Neural progenitor cell (in vitro differentiated cells): ENCODE results near the gene PRELID2. TPM values are rescaled to one million over a fixed set of nuclear protein-coding genes. Genes with fewer than 3 reads are reported as not detected.

Source experiments
- DNase-seq: peaks from one replicate; pipeline ENCODE4 v3.0.0-alpha.2; 2016; ENCODE audit warnings: low spot score
- H2AFZ ChIP-seq: fragments of 200-600 bp; sonication (generic); replicated peaks from 2 replicates; pipeline ENCODE4 v1.6.1; 2016; ENCODE audit warnings: antibody characterized with exemption
- H3F3A ChIP-seq: fragments of 200-600 bp; sonication (generic); 2 replicates; pipeline ENCODE4 v1.6.1; 2016; ENCODE audit warnings: antibody characterized with exemption, low read depth
- H3K27ac ChIP-seq: fragments of 200-600 bp; sonication (generic); 2 replicates; pipeline ENCODE4 v1.5.1; 2016; ENCODE audit warnings: mild to moderate bottlenecking
- H3K27me3 ChIP-seq: fragments of 200-600 bp; sonication (generic); 2 replicates; pipeline ENCODE4 v1.6.1; 2016; ENCODE audit warnings: mild to moderate bottlenecking, moderate library complexity
- H3K36me3 ChIP-seq: fragments of 200-600 bp; sonication (generic); 2 replicates; pipeline ENCODE4 v1.5.1; 2016
- H3K4me1 ChIP-seq: fragments of 200-600 bp; sonication (generic); 2 replicates; pipeline ENCODE4 v1.6.1; 2016; ENCODE audit warnings: mixed run types
- H3K4me2 ChIP-seq: fragments of 200-600 bp; sonication (generic); 2 replicates; pipeline ENCODE4 v1.6.1; 2016
- H3K4me3 ChIP-seq: fragments of 200-600 bp; sonication (generic); 2 replicates; pipeline ENCODE4 v1.5.1; 2016
- H3K79me2 ChIP-seq: fragments of 200-600 bp; sonication (generic); 2 replicates; pipeline ENCODE4 v1.6.1; 2016; ENCODE audit warnings: low read depth
- H3K9ac ChIP-seq: fragments of 200-600 bp; sonication (generic); 2 replicates; pipeline ENCODE4 v1.6.1; 2016
- H3K9me3 ChIP-seq: fragments of 200-600 bp; sonication (generic); 2 replicates; pipeline ENCODE4 v1.5.1; 2016; ENCODE audit warnings: low read depth
- H4K20me1 ChIP-seq: fragments of 200-600 bp; sonication (generic); 2 replicates; pipeline ENCODE4 v1.6.1; 2016; ENCODE audit warnings: low read depth
- H3K27ac Mint-ChIP-seq: 3 replicates; pipeline ENCODE4 v1.8.0; 2021; ENCODE audit warnings: mixed read lengths
- H3K27me3 Mint-ChIP-seq: 2 replicates; pipeline ENCODE4 v1.8.0; 2022; ENCODE audit warnings: low read depth, mild to moderate bottlenecking, inconsistent platforms, moderate library complexity, mixed read lengths; ENCODE audit not compliant: insufficient read depth
- H3K36me3 Mint-ChIP-seq: 3 replicates; pipeline ENCODE4 v1.8.0; 2021; ENCODE audit warnings: mixed read lengths
- H3K4me1 Mint-ChIP-seq: 3 replicates; pipeline ENCODE4 v1.8.0; 2021; ENCODE audit warnings: mixed read lengths
- H3K4me3 Mint-ChIP-seq: 3 replicates; pipeline ENCODE4 v1.8.0; 2021; ENCODE audit warnings: mild to moderate bottlenecking, moderate library complexity, mixed read lengths
- H3K9me3 Mint-ChIP-seq: 3 replicates; pipeline ENCODE4 v1.8.0; 2020; ENCODE audit warnings: mixed read lengths
- EZH2 ChIP-seq: fragments of 200-600 bp; sonication (generic); IDR thresholded peaks from 2 replicates; pipeline ENCODE4 v1.6.1; 2017; ENCODE audit warnings: antibody characterized with exemption, mild to moderate bottlenecking, moderate library complexity
- EZH2phosphoT487 ChIP-seq: fragments of 200-600 bp; sonication (generic); IDR thresholded peaks from 2 replicates; pipeline ENCODE4 v1.6.1; 2017; ENCODE audit warnings: antibody characterized with exemption
- total RNA-seq: library from RNA; depleted of rRNA; stranded (reverse); fragments of >200 nt; gene quantifications from 2 replicates; pipeline ENCODE4 v1.2.3, GENCODE V29; 2015; ENCODE audit warnings: low replicate concordance
- TF ChIP-seq, protein P1 (sequence below): fragments of 200-600 bp; sonication (generic); IDR thresholded peaks from 2 replicates; pipeline ENCODE4 v1.5.1; 2017; ENCODE audit warnings: antibody characterized with exemption, mild to moderate bottlenecking

PRELID2 gene
- total RNA-seq, 1 donor from 2014 or later = 30.3 TPM

GRCh38 chr5:145826895-145827674 is 8.1 kb downstream of the PRELID2 start:
- DNase-seq = no peak
- no peaks in the 10 kb centered on the region for H3K9me3 Mint-ChIP-seq
- no peaks in the 10 kb centered on the region for H3K9me3 ChIP-seq
- no peaks in the 10 kb centered on the region for H3K79me2 ChIP-seq
- no peaks in the 10 kb centered on the region for H3K36me3 Mint-ChIP-seq
- H3K4me3 Mint-ChIP-seq = no peak overlapping the region
- H3K27me3 ChIP-seq = no peaks in the 10 kb centered on the region
- TF ChIP-seq EZH2phosphoT487 = no peak
- TF ChIP-seq, protein P1, sequence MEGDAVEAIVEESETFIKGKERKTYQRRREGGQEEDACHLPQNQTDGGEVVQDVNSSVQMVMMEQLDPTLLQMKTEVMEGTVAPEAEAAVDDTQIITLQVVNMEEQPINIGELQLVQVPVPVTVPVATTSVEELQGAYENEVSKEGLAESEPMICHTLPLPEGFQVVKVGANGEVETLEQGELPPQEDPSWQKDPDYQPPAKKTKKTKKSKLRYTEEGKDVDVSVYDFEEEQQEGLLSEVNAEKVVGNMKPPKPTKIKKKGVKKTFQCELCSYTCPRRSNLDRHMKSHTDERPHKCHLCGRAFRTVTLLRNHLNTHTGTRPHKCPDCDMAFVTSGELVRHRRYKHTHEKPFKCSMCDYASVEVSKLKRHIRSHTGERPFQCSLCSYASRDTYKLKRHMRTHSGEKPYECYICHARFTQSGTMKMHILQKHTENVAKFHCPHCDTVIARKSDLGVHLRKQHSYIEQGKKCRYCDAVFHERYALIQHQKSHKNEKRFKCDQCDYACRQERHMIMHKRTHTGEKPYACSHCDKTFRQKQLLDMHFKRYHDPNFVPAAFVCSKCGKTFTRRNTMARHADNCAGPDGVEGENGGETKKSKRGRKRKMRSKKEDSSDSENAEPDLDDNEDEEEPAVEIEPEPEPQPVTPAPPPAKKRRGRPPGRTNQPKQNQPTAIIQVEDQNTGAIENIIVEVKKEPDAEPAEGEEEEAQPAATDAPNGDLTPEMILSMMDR = no peak
- TF ChIP-seq EZH2 = no peak
- no peaks in the 10 kb centered on the region for H3F3A ChIP-seq
- H3K36me3 ChIP-seq = no peaks in the 10 kb centered on the region
- no peak overlapping the region for H3K4me2 ChIP-seq
- no peak overlapping the region for H3K4me3 ChIP-seq
- H3K27ac Mint-ChIP-seq = no peak overlapping the region
- no peak overlapping the region for H3K9ac ChIP-seq
- peaks cover 5% of the 10 kb centered on the region for H3K4me1 Mint-ChIP-seq
- no peak overlapping the region for H2AFZ ChIP-seq
- no peak overlapping the region for H3K27ac ChIP-seq
- no peaks in the 10 kb centered on the region for H3K4me1 ChIP-seq
- no peaks in the 10 kb centered on the region for H3K27me3 Mint-ChIP-seq
- H4K20me1 ChIP-seq = no peaks in the 10 kb centered on the region

DNA sequence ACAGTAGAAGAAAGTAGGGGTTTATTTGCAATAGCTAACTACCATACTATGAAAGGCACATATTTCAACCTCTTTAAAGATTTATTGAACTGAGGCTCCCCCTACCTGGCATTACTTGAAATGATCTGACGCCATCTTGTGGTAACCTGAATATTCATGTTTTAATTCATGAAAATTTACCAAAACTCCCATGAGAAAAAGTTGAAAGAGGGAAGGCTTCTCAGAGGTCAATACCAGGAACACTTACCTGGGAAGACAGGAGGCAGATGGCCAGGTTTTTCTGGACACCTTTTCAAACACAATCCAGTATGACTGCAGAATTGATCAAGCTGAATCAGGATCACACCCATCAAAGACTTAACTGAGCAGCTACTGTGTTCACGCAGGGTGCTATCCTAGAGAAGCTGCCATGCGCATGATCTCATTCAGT is 9.4 kb downstream of the PRELID2 start:
- no peak overlapping the region for H3K9ac ChIP-seq
- Mint-ChIP-seq H3K4me1 (peaks cover 5% of the 10 kb centered on the region), H3K27ac (no peak overlapping the region), H3K27me3 (no peaks in the 10 kb centered on the region), H3K36me3 (no peaks in the 10 kb centered on the region), H3K4me3 (no peak overlapping the region), H3K9me3 (no peaks in the 10 kb centered on the region)
- TF ChIP-seq EZH2phosphoT487 (no peak), EZH2 (no peak)
- TF ChIP-seq, protein P1 = peak; percentile 78
- H3K9me3 ChIP-seq = no peaks in the 10 kb centered on the region
- no peaks in the 10 kb centered on the region for H3K4me1 ChIP-seq
- H4K20me1 ChIP-seq = no peaks in the 10 kb centered on the region
- no peak overlapping the region for H2AFZ ChIP-seq
- no peaks in the 10 kb centered on the region for H3K27me3 ChIP-seq
- H3K36me3 ChIP-seq = no peaks in the 10 kb centered on the region
- DNase-seq = peak; percentile 59
- no peak overlapping the region for H3K4me3 ChIP-seq
- H3K4me2 ChIP-seq = no peak overlapping the region
- H3F3A ChIP-seq = no peaks in the 10 kb centered on the region
- no peak overlapping the region for H3K27ac ChIP-seq
- no peaks in the 10 kb centered on the region for H3K79me2 ChIP-seq

GRCh38 chr5:145824040-145824439 is 11.1 kb downstream of the PRELID2 start:
- Histone ChIP-seq H3K79me2 (no peaks in the 10 kb centered on the region), H3K9me3 (no peaks in the 10 kb centered on the region), H4K20me1 (no peaks in the 10 kb centered on the region), H3F3A (no peaks in the 10 kb centered on the region), H3K27ac (no peak overlapping the region), H3K27me3 (no peaks in the 10 kb centered on the region), H3K4me1 (no peaks in the 10 kb centered on the region), H3K9ac (no peak overlapping the region), H3K36me3 (no peaks in the 10 kb centered on the region), H3K4me2 (no peak overlapping the region), H2AFZ (no peak overlapping the region), H3K4me3 (no peak overlapping the region)
- TF ChIP-seq, protein P1 = no peak
- TF ChIP-seq EZH2 (no peak), EZH2phosphoT487 (no peak)
- DNase-seq = no peak
- no peak overlapping the region for H3K4me3 Mint-ChIP-seq
- no peaks in the 10 kb centered on the region for H3K9me3 Mint-ChIP-seq
- no peaks in the 10 kb centered on the region for H3K27me3 Mint-ChIP-seq
- H3K27ac Mint-ChIP-seq = peak overlapping the region; percentile 58
- no peaks in the 10 kb centered on the region for H3K36me3 Mint-ChIP-seq
- H3K4me1 Mint-ChIP-seq = peaks cover 5% of the 10 kb centered on the region
